Omental fat pad (tissue), 4 donors: Measurements from ENCODE around the gene RNF144A. TPM values are rescaled to one million over a fixed set of nuclear protein-coding genes. Genes with fewer than 3 reads are reported as not detected.

Source experiments
- ATAC-seq: fragments of 150-250 bp; one replicate; pipeline ENCODE4 v1.9.1; 2016; ENCODE audit warnings: mild to moderate bottlenecking, moderate library complexity; ENCODE audit not compliant: low FRiP score
- DNase-seq: peaks from one replicate; pipeline ENCODE4 v3.0.0-alpha.2; 2019; ENCODE audit warnings: low spot score
- CTCF ChIP-seq, 3 donors: fragments of 450-650 bp; IDR thresholded peaks; one replicate each; pipeline ENCODE4 v1.5.1; 2016 to 2017; ENCODE audit warnings: antibody characterized with exemption in 3 of 3, mild to moderate bottlenecking in 3 of 3, moderate library complexity in 2 of 3
- total RNA-seq, 4 donors: library from RNA; depleted of rRNA; stranded (reverse); fragments of >200 nt; gene quantifications; one replicate each; pipeline ENCODE4 v1.1.0, GENCODE V29; 2016

Gene RNF144A
- total RNA-seq, 4 donors from 2014 or later: 12.6 to 39.9 (median 16.3) TPM

- ATAC-seq: no peak
- TF ChIP-seq CTCF (IDR thresholded peaks at IDR 0.05): no peak
- DNase-seq: no peak
Measured at GRCh38 chr2:6879011-6879410, 38.2 kb upstream of the RNF144A start.

GRCh38 chr2:6880200-6880733 is 36.9 kb upstream of the RNF144A start:
- no peak for ATAC-seq
- DNase-seq: no peak
- no peak for TF ChIP-seq CTCF (IDR thresholded peaks at IDR 0.05)

GRCh38 chr2:6881046-6881445 is 36.2 kb upstream of the RNF144A start:
- DNase-seq (no peak), ATAC-seq (no peak)
- TF ChIP-seq CTCF (IDR thresholded peaks at IDR 0.05): no peak

- no peak for TF ChIP-seq CTCF (IDR thresholded peaks at IDR 0.05)
- ATAC-seq (no peak), DNase-seq (no peak)
Measured at GRCh38 chr2:6881516-6881915, 35.7 kb upstream of the RNF144A start.

GRCh38 chr2:6883448-6884122 is 33.6 kb upstream of the RNF144A start:
- ATAC-seq (no peak), DNase-seq (no peak)
- no peak for TF ChIP-seq CTCF (IDR thresholded peaks at IDR 0.05)

- no peak for TF ChIP-seq CTCF (IDR thresholded peaks at IDR 0.05)
- no peak for DNase-seq
- ATAC-seq: no peak
Measured at GRCh38 chr2:6885551-6885950, 31.7 kb upstream of the RNF144A start.

GRCh38 chr2:6885968-6886367 is 31.2 kb upstream of the RNF144A start:
- DNase-seq: no peak
- no peak for TF ChIP-seq CTCF (IDR thresholded peaks at IDR 0.05)
- ATAC-seq: no peak
